ENCODE measurements around the gene SNAI3.

SNAI3 gene

GRCh38 chr16:88647178-88648070 lies 38.9 kb downstream of the SNAI3 start:
- no peak overlapping the region for H3K27ac ChIP-seq (ENCODE audit: poor library complexity, severe bottlenecking)
- TF ChIP-seq CTCF (IDR thresholded peaks at IDR 0.05; ENCODE audit: poor library complexity, severe bottlenecking) = no peak
- no peaks in the 10 kb centered on the region for H3K27me3 ChIP-seq (ENCODE audit: insufficient read depth, poor library complexity, severe bottlenecking)
- H3K9me3 ChIP-seq (ENCODE audit: severe bottlenecking) = no peaks in the 10 kb centered on the region
- DNase-seq (ENCODE audit: low spot score) (no peak), ATAC-seq (ENCODE audit: low read depth) (0 out of 3 replicates have a peak, but pooled peaks have one; percentile 3)
- peaks cover 9% of the 10 kb centered on the region for H3K36me3 ChIP-seq (ENCODE audit: low read depth)
- H3K4me1 ChIP-seq (ENCODE audit: insufficient read depth, poor library complexity, severe bottlenecking) = no peaks in the 10 kb centered on the region
- no peak overlapping the region for H3K4me3 ChIP-seq (ENCODE audit: severe bottlenecking)

GRCh38 chr16:88646345-88647034 lies 39.8 kb downstream of the SNAI3 start:
- H3K36me3 ChIP-seq (ENCODE audit: low read depth) = peaks cover 3% of the 10 kb centered on the region
- no peak for ATAC-seq (ENCODE audit: low read depth)
- no peak for TF ChIP-seq CTCF (IDR thresholded peaks at IDR 0.05; ENCODE audit: poor library complexity, severe bottlenecking)
- no peak overlapping the region for H3K4me3 ChIP-seq (ENCODE audit: severe bottlenecking)
- no peaks in the 10 kb centered on the region for H3K4me1 ChIP-seq (ENCODE audit: insufficient read depth, poor library complexity, severe bottlenecking)
- H3K27ac ChIP-seq (ENCODE audit: poor library complexity, severe bottlenecking) = no peak overlapping the region
- peak; percentile 70 for DNase-seq (ENCODE audit: low spot score)
- H3K9me3 ChIP-seq (ENCODE audit: severe bottlenecking) = no peaks in the 10 kb centered on the region
- no peaks in the 10 kb centered on the region for H3K27me3 ChIP-seq (ENCODE audit: insufficient read depth, poor library complexity, severe bottlenecking)

GRCh38 chr16:88645941-88646340 lies 40.4 kb downstream of the SNAI3 start:
- no peak for TF ChIP-seq CTCF (IDR thresholded peaks at IDR 0.05; ENCODE audit: poor library complexity, severe bottlenecking)
- no peaks in the 10 kb centered on the region for H3K9me3 ChIP-seq (ENCODE audit: severe bottlenecking)
- H3K27ac ChIP-seq (ENCODE audit: poor library complexity, severe bottlenecking) = no peak overlapping the region
- peaks cover 4% of the 10 kb centered on the region for H3K27me3 ChIP-seq (ENCODE audit: insufficient read depth, poor library complexity, severe bottlenecking)
- H3K4me3 ChIP-seq (ENCODE audit: severe bottlenecking) = no peak overlapping the region
- DNase-seq (ENCODE audit: low spot score) = no peak
- H3K36me3 ChIP-seq (ENCODE audit: low read depth) = no peaks in the 10 kb centered on the region
- no peak for ATAC-seq (ENCODE audit: low read depth)
- H3K4me1 ChIP-seq (ENCODE audit: insufficient read depth, poor library complexity, severe bottlenecking) = no peaks in the 10 kb centered on the region

GRCh38 chr16:88645455-88645854 lies 40.9 kb downstream of the SNAI3 start:
- H3K27me3 ChIP-seq (ENCODE audit: insufficient read depth, poor library complexity, severe bottlenecking) = peaks cover 8% of the 10 kb centered on the region

More at GRCh38 chr16:88645455-88645854, 40.9 kb downstream of the SNAI3 start:
- Histone ChIP-seq H3K36me3 (ENCODE audit: low read depth) (no peaks in the 10 kb centered on the region), H3K9me3 (ENCODE audit: severe bottlenecking) (no peaks in the 10 kb centered on the region), H3K4me1 (ENCODE audit: insufficient read depth, poor library complexity, severe bottlenecking) (no peaks in the 10 kb centered on the region), H3K4me3 (ENCODE audit: severe bottlenecking) (no peak overlapping the region), H3K27ac (ENCODE audit: poor library complexity, severe bottlenecking) (no peak overlapping the region)
- TF ChIP-seq CTCF (IDR thresholded peaks at IDR 0.05; ENCODE audit: poor library complexity, severe bottlenecking) = no peak
- ATAC-seq (ENCODE audit: low read depth) = no peak
- no peak for DNase-seq (ENCODE audit: low spot score)
